HEK293 (cell line): ENCODE measurements around the gene ELOVL6.

Experiments used
- ATF2 ChIP-seq: fragments of 450-650 bp; formaldehyde crosslinking; IDR thresholded peaks from 2 replicates; pipeline ENCODE4 v1.5.1; 2016; ENCODE audit warnings: missing biosample characterization, missing genetic modification characterization, low read depth
- GLI2 ChIP-seq: fragments of 450-650 bp; formaldehyde crosslinking; IDR thresholded peaks from 2 replicates; pipeline ENCODE4; 2017; ENCODE audit warnings: missing biosample characterization, missing genetic modification characterization, low read depth, borderline replicate concordance
- IKZF3 ChIP-seq: fragments of 450-650 bp; IDR thresholded peaks from 2 replicates; pipeline ENCODE4 v1.5.0; 2018; ENCODE audit warnings: missing biosample characterization, mild to moderate bottlenecking, missing genetic modification characterization, moderate library complexity
- OSR2 ChIP-seq: fragments of 450-650 bp; formaldehyde crosslinking; IDR thresholded peaks from 2 replicates; pipeline ENCODE4 v1.5.1; 2016; ENCODE audit warnings: missing biosample characterization, missing genetic modification characterization
- PATZ1 ChIP-seq: fragments of 450-650 bp; formaldehyde crosslinking; IDR thresholded peaks from 2 replicates; pipeline ENCODE4 v1.5.1; 2016; ENCODE audit warnings: missing biosample characterization, missing genetic modification characterization
- PBX3 ChIP-seq: sonication (generic); formaldehyde crosslinking; IDR thresholded peaks from 2 replicates; pipeline ENCODE4 v1.8.1; 2022; ENCODE audit warnings: mild to moderate bottlenecking, moderate library complexity, missing genetic modification reagents
- PRDM10 ChIP-seq: fragments of 450-650 bp; formaldehyde crosslinking; IDR thresholded peaks from 2 replicates; pipeline ENCODE4 v1.5.1; 2016; ENCODE audit warnings: missing biosample characterization, missing genetic modification characterization
- PRDM6 ChIP-seq: fragments of 450-650 bp; formaldehyde crosslinking; IDR thresholded peaks from 2 replicates; pipeline ENCODE4 v1.5.1; 2017; ENCODE audit warnings: missing biosample characterization, missing genetic modification characterization
- REPIN1 ChIP-seq: fragments of 450-650 bp; formaldehyde crosslinking; IDR thresholded peaks from 2 replicates; pipeline ENCODE4 v1.5.1; 2017; ENCODE audit warnings: missing biosample characterization, missing genetic modification characterization, low read depth
- SP3 ChIP-seq: fragments of 450-650 bp; formaldehyde crosslinking; IDR thresholded peaks from 2 replicates; pipeline ENCODE4 v1.5.1; 2016; ENCODE audit warnings: missing biosample characterization, missing genetic modification characterization
- SP7 ChIP-seq: fragments of 450-650 bp; formaldehyde crosslinking; IDR thresholded peaks from 2 replicates; pipeline ENCODE4 v1.5.1; 2016; ENCODE audit warnings: missing biosample characterization, missing genetic modification characterization
- ZBTB17 ChIP-seq: fragments of 450-650 bp; formaldehyde crosslinking; IDR thresholded peaks from 2 replicates; pipeline ENCODE4 v1.5.1; 2016; ENCODE audit warnings: missing biosample characterization, missing genetic modification characterization
- ZBTB26 ChIP-seq: fragments of 450-650 bp; formaldehyde crosslinking; optimal IDR thresholded peaks from 2 replicates; pipeline ENCODE3; 2016; ENCODE audit warnings: missing biosample characterization, mild to moderate bottlenecking, missing genetic modification characterization
- ZBTB8A ChIP-seq: fragments of 450-650 bp; formaldehyde crosslinking; IDR thresholded peaks from 2 replicates; pipeline ENCODE4 v1.5.1; 2016; ENCODE audit warnings: missing biosample characterization, missing genetic modification characterization
- ZNF146 ChIP-seq: fragments of 450-650 bp; formaldehyde crosslinking; IDR thresholded peaks from 2 replicates; pipeline ENCODE4 v1.5.1; 2016; ENCODE audit warnings: missing biosample characterization, missing genetic modification characterization
- ZNF248 ChIP-seq: fragments of 450-650 bp; formaldehyde crosslinking; IDR thresholded peaks from 2 replicates; pipeline ENCODE4 v1.5.1; 2017; ENCODE audit warnings: missing biosample characterization, missing genetic modification characterization
- ZNF280C ChIP-seq: fragments of 450-650 bp; formaldehyde crosslinking; IDR thresholded peaks from 2 replicates; pipeline ENCODE4 v1.5.1; 2016; ENCODE audit warnings: missing biosample characterization, missing genetic modification characterization
- ZNF335 ChIP-seq: fragments of 450-650 bp; formaldehyde crosslinking; conservative IDR thresholded peaks from 2 replicates; pipeline ENCODE4 v1.5.1; 2016; ENCODE audit warnings: missing biosample characterization, missing genetic modification characterization
- ZNF354C ChIP-seq: fragments of 450-650 bp; formaldehyde crosslinking; IDR thresholded peaks from 2 replicates; pipeline ENCODE4 v1.5.1; 2016; ENCODE audit warnings: missing biosample characterization, missing genetic modification characterization, low read depth, borderline replicate concordance
- ZNF391 ChIP-seq: fragments of 450-650 bp; formaldehyde crosslinking; IDR thresholded peaks from 2 replicates; pipeline ENCODE4 v1.5.1; 2016; ENCODE audit warnings: low read depth, missing biosample characterization, missing genetic modification characterization, borderline replicate concordance
- ZNF426 ChIP-seq: fragments of 450-650 bp; formaldehyde crosslinking; IDR thresholded peaks from 2 replicates; pipeline ENCODE4 v1.5.1; 2017; ENCODE audit warnings: missing biosample characterization, missing genetic modification characterization, mild to moderate bottlenecking, inconsistent platforms, moderate library complexity
- ZNF433 ChIP-seq: fragments of 450-650 bp; formaldehyde crosslinking; IDR thresholded peaks from 2 replicates; pipeline ENCODE4 v1.5.1; 2016; ENCODE audit warnings: missing biosample characterization, missing genetic modification characterization, low read depth
- ZNF549 ChIP-seq: fragments of 450-650 bp; IDR thresholded peaks from 2 replicates; pipeline ENCODE4 v1.5.1; 2018; ENCODE audit warnings: missing biosample characterization, missing genetic modification characterization, mild to moderate bottlenecking, inconsistent platforms, moderate library complexity
- ZNF629 ChIP-seq: fragments of 450-650 bp; formaldehyde crosslinking; IDR thresholded peaks from 2 replicates; pipeline ENCODE4 v1.5.1; 2017; ENCODE audit warnings: missing biosample characterization, missing genetic modification characterization
- ZNF791 ChIP-seq: fragments of 450-650 bp; formaldehyde crosslinking; IDR thresholded peaks from 2 replicates; pipeline ENCODE4 v1.5.1; 2016; ENCODE audit warnings: missing biosample characterization, missing genetic modification characterization
- ZSCAN30 ChIP-seq: fragments of 450-650 bp; IDR thresholded peaks from 2 replicates; pipeline ENCODE4 v1.5.1; 2018; ENCODE audit warnings: missing biosample characterization, mild to moderate bottlenecking, missing genetic modification characterization, moderate library complexity

Gene ELOVL6

GRCh38 chr4:110196206-110196870 lies 2.1 kb downstream of the ELOVL6 start (continued):
- no peak for TF ChIP-seq IKZF3 (tag by site-specific recombination)
- TF ChIP-seq ZNF248, result no peak
- TF ChIP-seq ZBTB8A (tag by site-specific recombination), result peak; percentile 43; the same call in 1 of the 2 replicates
- TF ChIP-seq ZNF354C (tag by site-specific recombination), result no peak
- TF ChIP-seq ZNF629 (tag by site-specific recombination), result no peak
- TF ChIP-seq ZNF391 (tag by site-specific recombination), result no peak
- TF ChIP-seq ZNF426 (tag by site-specific recombination), result no peak
- no peak for TF ChIP-seq GLI2
- no peak for TF ChIP-seq PRDM10 (tag by site-specific recombination)
- TF ChIP-seq ZNF549, result no peak
- peak; percentile 89 for TF ChIP-seq SP3 (tag by site-specific recombination)
- no peak for TF ChIP-seq SP7 (tag by site-specific recombination)
- no peak for TF ChIP-seq PRDM6 (tag by site-specific recombination)
- no peak for TF ChIP-seq ZNF433
- peak; percentile 76 for TF ChIP-seq ZNF335 (tag by site-specific recombination)
- no peak for TF ChIP-seq ZNF146 (tag by site-specific recombination)
- no peak for TF ChIP-seq ATF2 (tag by site-specific recombination)
- TF ChIP-seq ZNF791 (tag by site-specific recombination), result no peak
- peak; percentile 56 for TF ChIP-seq PATZ1 (tag by site-specific recombination)
- TF ChIP-seq ZBTB26 (tag by site-specific recombination), result no peak
- TF ChIP-seq REPIN1, result no peak
- TF ChIP-seq ZNF280C (tag by site-specific recombination), result no peak
- TF ChIP-seq ZSCAN30, result no peak
- peak; percentile 31; the same call in 1 of the 2 replicates for TF ChIP-seq PBX3
- TF ChIP-seq OSR2 (tag by site-specific recombination), result no peak
- TF ChIP-seq ZBTB17 (tag by site-specific recombination), result 0 out of 2 replicates have a peak, but pooled peaks have one; percentile 10
